ENCODE results near the gene BCAS3.

DNA sequence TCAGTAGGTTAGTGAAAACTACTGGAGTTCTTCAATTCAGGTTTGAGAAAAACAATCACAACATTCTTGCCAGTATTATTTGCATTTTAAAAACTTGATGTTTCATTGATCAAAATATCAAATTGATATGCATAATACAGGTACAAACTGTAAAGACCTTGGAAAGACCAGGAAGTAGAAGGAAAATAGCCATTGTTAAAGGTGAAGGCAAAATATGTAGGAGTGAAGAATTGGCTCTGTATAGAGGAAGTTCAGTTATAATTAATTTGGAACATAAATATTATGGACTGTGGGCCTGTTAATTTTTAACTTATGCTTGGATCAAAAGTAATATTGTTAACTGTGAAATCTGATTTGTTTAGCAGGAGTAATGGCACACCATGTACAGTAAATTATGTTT, 112.6 kb downstream of the BCAS3 start:
- TF ChIP-seq POLR2AphosphoS5 (IDR thresholded peaks at IDR 0.05; ENCODE audit: low read depth, low read length) (no peak), POLR2A (IDR thresholded peaks at IDR 0.05; ENCODE audit: low read depth, low read length) (no peak)
